GM06990 (cell line): ENCODE data around the gene EEF1AKMT2.

Experiments used
- DNase-seq: peaks from one replicate; pipeline ENCODE4 v3.0.0-alpha.2; 2011; ENCODE audit not compliant: insufficient read length; ENCODE audit errors: extremely low read depth
- H3K27me3 ChIP-seq: replicated peaks from 2 replicates; pipeline ENCODE4 v1.6.0; 2011; ENCODE audit warnings: low read length; ENCODE audit not compliant: control insufficient read depth, insufficient read depth
- H3K36me3 ChIP-seq: 2 replicates; pipeline ENCODE4 v1.5.1; 2011; ENCODE audit warnings: low read length; ENCODE audit not compliant: control insufficient read depth, insufficient read depth
- H3K4me3 ChIP-seq: replicated peaks from 2 replicates; pipeline ENCODE4 v1.5.1; 2011; ENCODE audit warnings: low read depth, mild to moderate bottlenecking, control low read depth, low read length
- TF ChIP-seq, protein P1 (sequence below): IDR thresholded peaks from 2 replicates; pipeline ENCODE4 v1.5.1; 2011; ENCODE audit warnings: low read length, control low read depth, mild to moderate bottlenecking, inconsistent platforms; ENCODE audit not compliant: insufficient read depth, poor library complexity, severe bottlenecking

EEF1AKMT2 gene

GRCh38 chr10:124717911-124718741 is 73.6 kb downstream of the EEF1AKMT2 start:
- TF ChIP-seq, protein P1, sequence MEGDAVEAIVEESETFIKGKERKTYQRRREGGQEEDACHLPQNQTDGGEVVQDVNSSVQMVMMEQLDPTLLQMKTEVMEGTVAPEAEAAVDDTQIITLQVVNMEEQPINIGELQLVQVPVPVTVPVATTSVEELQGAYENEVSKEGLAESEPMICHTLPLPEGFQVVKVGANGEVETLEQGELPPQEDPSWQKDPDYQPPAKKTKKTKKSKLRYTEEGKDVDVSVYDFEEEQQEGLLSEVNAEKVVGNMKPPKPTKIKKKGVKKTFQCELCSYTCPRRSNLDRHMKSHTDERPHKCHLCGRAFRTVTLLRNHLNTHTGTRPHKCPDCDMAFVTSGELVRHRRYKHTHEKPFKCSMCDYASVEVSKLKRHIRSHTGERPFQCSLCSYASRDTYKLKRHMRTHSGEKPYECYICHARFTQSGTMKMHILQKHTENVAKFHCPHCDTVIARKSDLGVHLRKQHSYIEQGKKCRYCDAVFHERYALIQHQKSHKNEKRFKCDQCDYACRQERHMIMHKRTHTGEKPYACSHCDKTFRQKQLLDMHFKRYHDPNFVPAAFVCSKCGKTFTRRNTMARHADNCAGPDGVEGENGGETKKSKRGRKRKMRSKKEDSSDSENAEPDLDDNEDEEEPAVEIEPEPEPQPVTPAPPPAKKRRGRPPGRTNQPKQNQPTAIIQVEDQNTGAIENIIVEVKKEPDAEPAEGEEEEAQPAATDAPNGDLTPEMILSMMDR = no peak
- peak; percentile 80 for DNase-seq
- no peaks in the 10 kb centered on the region for H3K27me3 ChIP-seq
- H3K36me3 ChIP-seq = no peaks in the 10 kb centered on the region
- H3K4me3 ChIP-seq = peak overlapping the region; percentile 6; the same call in 1 of the 2 replicates

DNA sequence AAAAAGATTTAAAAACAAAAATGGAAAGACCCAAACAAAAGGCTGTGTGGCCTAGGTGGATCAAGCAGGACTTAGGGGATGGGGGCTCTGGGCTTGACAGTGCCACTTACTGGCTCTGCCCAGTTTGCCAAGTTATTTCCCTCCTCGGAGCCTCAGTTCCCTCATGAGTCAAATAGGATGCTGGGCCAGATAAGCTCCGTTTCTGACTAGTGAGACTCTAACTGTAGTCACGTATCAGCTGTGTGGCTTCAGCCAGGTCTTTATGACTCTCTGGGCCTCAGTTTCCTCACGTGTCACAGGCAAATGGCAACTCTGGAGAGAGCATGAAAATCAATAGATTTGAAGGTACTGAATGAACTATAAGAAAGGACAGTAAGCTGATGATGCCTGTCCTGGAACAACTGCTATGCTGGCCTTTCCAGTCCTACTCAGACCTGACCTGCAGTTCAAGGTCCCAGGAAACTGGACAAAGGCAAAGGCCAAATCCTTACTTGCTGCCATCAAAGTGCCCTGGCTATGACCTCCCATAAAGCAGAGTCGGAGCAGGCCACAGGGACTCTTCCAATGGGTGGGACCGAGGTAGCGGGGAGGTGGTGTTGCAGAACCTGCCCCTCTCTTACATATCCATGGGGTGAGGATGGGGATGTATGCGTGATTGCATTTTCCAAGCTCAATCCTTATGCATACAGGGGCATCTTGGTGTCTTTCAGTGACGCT is 74.5 kb downstream of the EEF1AKMT2 start:
- Histone ChIP-seq H3K27me3 (no peaks in the 10 kb centered on the region), H3K4me3 (no peak overlapping the region), H3K36me3 (no peaks in the 10 kb centered on the region)
- no peak for DNase-seq
- TF ChIP-seq, protein P1 = no peak

- Histone ChIP-seq H3K4me3 (no peak overlapping the region), H3K27me3 (no peaks in the 10 kb centered on the region), H3K36me3 (no peaks in the 10 kb centered on the region)
- DNase-seq = no peak
- TF ChIP-seq, protein P1 = no peak
Observed at GRCh38 chr10:124716369-124716768, 75.3 kb downstream of the EEF1AKMT2 start.

DNA sequence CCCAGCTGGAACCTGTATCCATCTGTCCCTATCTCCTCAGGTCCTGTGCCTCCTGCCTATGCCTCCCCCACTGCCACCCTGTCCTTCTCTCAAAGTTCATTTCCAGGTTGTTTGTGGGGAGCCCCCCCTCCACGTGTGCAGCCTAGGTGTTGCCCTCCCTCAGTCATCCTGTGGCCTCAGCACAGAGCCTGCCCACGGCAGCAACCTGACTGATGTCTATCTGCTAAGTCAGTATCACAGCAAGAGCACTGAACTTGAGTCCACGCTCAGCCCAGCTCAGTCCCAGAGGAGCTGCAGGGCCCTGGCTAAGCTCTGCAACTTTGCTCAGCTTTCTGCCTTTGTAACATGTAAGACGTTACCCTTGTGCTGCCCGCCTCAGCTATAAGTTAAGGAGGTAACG is 76.2 kb downstream of the EEF1AKMT2 start:
- DNase-seq = no peak
- Histone ChIP-seq H3K4me3 (no peak overlapping the region), H3K27me3 (no peaks in the 10 kb centered on the region), H3K36me3 (no peaks in the 10 kb centered on the region)
- TF ChIP-seq, protein P1 = no peak

- no peaks in the 10 kb centered on the region for H3K27me3 ChIP-seq
- DNase-seq = no peak
- TF ChIP-seq, protein P1 = no peak
- no peaks in the 10 kb centered on the region for H3K36me3 ChIP-seq
- no peak overlapping the region for H3K4me3 ChIP-seq
Observed at GRCh38 chr10:124713679-124714255, 77.9 kb downstream of the EEF1AKMT2 start.
